ENCODE results near the gene SNAI3.

Gene SNAI3

DNA sequence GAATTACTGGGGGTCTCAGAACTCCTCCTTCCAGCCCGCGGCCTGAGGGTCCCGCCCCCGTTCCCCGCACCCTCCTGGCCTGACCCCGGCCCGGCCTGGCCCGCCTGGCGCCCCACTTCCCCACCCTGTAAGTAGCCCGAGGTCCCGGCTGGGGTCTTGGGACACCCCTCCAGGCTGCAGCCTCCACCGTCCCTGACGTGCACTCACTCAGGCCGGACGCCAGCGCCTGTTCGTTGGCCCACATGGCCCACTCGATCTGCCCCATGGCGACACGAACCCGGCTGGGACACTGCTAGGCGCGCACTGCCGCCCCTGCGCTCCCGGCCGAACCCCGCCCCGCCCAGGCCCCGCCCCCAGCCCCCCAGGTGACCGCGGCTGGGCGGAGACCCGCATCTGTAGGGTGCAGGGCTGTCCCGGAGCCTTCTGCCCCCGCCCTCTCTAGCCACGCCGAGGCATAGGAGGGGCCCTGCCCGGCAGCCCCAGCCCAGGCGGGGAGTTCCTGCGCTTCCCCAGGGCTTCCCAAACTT is 35.5 kb downstream of the SNAI3 start, which contains the start of gene CYBA:
Gene CYBA (minus strand): TSS at position 305 of the 527 bp plus-strand sequence. CDS start 40 bp downstream, at position 265.
- DNase-seq (ENCODE audit: low spot score) = peak; percentile 94

GRCh38 chr16:88649924-88650748 is 36.2 kb downstream of the SNAI3 start:
- DNase-seq (ENCODE audit: low spot score) = peak; percentile 68

- DNase-seq (ENCODE audit: low spot score) = no peak
Observed at GRCh38 chr16:88649195-88649923, 36.9 kb downstream of the SNAI3 start.

DNA sequence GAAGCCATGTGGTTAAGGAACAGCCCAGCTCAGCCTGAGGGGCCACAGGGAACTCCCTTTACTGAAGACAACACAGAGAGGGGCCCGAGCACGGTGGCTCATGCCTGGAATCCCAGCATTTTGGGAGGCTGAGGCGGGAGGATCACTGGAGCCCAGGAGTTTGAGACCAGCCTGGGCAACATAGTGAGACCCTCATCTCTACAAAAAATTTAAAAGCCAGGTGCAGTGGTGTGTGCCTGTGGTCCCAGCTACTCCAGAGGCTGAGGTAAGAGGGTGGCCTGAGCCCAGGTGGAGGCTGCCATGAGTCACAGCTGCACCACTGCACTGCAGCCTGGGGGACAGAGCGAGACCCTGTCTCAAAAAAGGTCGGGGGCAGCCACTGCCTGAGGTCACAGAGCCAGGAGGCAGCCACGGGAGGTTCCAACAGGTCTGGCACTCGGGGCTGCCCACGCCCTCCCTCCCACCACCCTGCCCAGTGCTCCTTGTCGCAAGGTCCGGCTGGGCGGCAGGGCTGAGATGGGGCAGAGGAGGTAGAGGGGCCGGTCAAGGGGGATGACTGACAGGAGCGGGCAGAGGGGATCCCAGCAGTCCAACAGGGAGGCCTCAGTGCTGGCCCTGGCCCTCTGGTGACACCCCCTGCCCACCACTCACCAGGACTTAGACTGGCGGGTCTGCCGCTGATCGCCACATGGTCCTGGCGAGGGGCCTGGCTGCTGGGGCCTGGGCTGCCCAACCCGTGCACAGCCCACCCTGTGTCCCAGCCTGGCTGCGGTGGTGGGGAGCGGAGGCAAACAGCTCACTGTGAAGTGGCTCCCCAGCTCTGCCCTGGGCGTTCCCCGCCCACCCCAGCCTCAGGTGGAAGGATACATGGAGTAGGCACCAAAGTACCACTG is 38.9 kb downstream of the SNAI3 start:
- no peak for DNase-seq (ENCODE audit: low spot score)

- DNase-seq (ENCODE audit: low spot score) = no peak
Observed at GRCh38 chr16:88646345-88647034, 39.8 kb downstream of the SNAI3 start.

GRCh38 chr16:88645941-88646340 is 40.4 kb downstream of the SNAI3 start:
- no peak for DNase-seq (ENCODE audit: low spot score)

GRCh38 chr16:88645455-88645854 is 40.9 kb downstream of the SNAI3 start:
- DNase-seq (ENCODE audit: low spot score) = no peak

DNA sequence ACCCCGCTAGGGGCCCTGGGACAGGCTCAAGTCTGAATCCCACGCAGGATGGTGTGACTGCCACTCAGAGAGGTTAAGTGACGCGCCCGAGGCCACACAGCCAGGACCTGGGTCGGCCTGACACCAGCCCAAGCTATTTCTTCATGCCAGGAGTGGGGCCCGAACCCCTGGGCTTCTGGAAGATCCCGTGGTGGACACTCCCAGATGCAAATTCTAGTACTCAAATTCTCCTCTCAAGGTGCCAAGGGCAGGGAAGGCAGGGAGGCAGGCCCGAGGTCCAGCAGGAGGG is 42.7 kb downstream of the SNAI3 start:
- DNase-seq (ENCODE audit: low spot score) = no peak

GRCh38 chr16:88642881-88643643 is 43.2 kb downstream of the SNAI3 start:
- no peak for DNase-seq (ENCODE audit: low spot score)

GRCh38 chr16:88640498-88641247 is 45.6 kb downstream of the SNAI3 start:
- DNase-seq (ENCODE audit: low spot score) = no peak

DNA sequence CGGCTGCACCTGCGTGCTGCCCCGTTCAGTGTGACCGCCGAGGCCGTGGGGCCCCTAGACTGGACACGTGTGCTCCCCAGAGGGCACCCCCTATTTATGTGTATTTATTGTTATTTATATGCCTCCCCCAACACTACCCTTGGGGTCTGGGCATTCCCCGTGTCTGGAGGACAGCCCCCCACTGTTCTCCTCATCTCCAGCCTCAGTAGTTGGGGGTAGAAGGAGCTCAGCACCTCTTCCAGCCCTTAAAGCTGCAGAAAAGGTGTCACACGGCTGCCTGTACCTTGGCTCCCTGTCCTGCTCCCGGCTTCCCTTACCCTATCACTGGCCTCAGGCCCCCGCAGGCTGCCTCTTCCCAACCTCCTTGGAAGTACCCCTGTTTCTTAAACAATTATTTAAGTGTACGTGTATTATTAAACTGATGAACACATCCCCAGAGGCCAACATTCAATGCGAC is 46.2 kb downstream of the SNAI3 start:
- DNase-seq (ENCODE audit: low spot score) = no peak

GRCh38 chr16:88639231-88640038 is 46.9 kb downstream of the SNAI3 start:
- peak; percentile 88 for DNase-seq (ENCODE audit: low spot score)

- DNase-seq (ENCODE audit: low spot score) = no peak
Observed at GRCh38 chr16:88638323-88639230, 47.7 kb downstream of the SNAI3 start, which contains the start of gene IL17C. Gene IL17C (plus strand): TSS chr16:88638572. CDS start chr16:88638642, 70 bp downstream.

- no peak for DNase-seq (ENCODE audit: low spot score)
Observed at GRCh38 chr16:88636488-88637265, 49.6 kb downstream of the SNAI3 start.

GRCh38 chr16:88635671-88636319 is 50.5 kb downstream of the SNAI3 start:
- no peak for DNase-seq (ENCODE audit: low spot score)

- DNase-seq (ENCODE audit: low spot score) = no peak
Observed at GRCh38 chr16:88634994-88635670, 51.2 kb downstream of the SNAI3 start.
